ENCODE data around the gene PHF2. TPM values are rescaled to one million over a fixed set of nuclear protein-coding genes. Genes with fewer than 3 reads are reported as not detected.

The PHF2 gene
- total and polyA plus RNA-seq, 9 of the 15 experiments (the other 6 are each of a cell fraction or from before 2014, with no cell fraction given), result 0.37 to 14.4 (median 8.1) TPM

DNA sequence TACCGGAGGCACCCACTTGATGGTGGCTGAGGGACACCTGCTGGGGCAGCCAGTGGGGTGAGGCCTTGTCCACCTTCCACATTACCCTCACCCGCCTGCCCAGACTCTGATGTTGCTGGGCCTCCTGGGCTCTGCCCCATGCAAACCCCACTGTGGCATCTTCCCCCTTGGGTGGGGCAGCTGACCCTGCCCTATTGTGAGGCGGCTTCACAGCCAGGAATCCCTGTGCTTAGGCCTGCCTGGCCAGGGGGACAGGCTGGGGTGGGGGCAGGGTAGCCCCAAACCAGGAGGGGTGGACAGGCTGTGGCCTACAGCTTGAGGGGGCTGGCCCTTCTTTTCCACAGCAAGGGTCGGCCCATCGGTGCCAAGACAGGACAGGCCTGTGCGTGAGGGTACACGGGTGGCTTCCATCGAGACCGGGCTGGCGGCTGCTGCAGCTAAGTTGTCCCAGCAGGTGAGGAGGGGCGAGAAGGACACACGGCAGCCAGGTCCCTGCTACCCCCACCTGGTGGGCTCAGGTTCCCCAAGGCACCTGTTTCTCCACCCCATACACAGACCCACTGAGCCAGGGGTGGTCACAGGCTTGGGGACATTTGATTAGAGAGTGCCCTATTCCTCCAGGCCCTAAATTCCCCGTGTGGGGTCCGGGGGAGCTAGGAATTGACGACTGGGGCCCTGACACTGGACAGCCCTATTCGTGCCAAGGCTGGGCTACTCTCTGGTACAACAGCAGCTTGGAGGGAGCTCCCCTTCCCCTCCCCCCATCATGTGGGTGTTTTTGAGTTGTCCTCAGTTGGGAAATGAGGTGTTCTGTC is 99.2 kb downstream of the PHF2 start (continued):
- TF ChIP-seq, protein P1, sequence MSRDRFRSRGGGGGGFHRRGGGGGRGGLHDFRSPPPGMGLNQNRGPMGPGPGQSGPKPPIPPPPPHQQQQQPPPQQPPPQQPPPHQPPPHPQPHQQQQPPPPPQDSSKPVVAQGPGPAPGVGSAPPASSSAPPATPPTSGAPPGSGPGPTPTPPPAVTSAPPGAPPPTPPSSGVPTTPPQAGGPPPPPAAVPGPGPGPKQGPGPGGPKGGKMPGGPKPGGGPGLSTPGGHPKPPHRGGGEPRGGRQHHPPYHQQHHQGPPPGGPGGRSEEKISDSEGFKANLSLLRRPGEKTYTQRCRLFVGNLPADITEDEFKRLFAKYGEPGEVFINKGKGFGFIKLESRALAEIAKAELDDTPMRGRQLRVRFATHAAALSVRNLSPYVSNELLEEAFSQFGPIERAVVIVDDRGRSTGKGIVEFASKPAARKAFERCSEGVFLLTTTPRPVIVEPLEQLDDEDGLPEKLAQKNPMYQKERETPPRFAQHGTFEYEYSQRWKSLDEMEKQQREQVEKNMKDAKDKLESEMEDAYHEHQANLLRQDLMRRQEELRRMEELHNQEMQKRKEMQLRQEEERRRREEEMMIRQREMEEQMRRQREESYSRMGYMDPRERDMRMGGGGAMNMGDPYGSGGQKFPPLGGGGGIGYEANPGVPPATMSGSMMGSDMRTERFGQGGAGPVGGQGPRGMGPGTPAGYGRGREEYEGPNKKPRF (IDR thresholded peaks at IDR 0.05; ENCODE audit: low read depth, low read length), result no peak

DNA sequence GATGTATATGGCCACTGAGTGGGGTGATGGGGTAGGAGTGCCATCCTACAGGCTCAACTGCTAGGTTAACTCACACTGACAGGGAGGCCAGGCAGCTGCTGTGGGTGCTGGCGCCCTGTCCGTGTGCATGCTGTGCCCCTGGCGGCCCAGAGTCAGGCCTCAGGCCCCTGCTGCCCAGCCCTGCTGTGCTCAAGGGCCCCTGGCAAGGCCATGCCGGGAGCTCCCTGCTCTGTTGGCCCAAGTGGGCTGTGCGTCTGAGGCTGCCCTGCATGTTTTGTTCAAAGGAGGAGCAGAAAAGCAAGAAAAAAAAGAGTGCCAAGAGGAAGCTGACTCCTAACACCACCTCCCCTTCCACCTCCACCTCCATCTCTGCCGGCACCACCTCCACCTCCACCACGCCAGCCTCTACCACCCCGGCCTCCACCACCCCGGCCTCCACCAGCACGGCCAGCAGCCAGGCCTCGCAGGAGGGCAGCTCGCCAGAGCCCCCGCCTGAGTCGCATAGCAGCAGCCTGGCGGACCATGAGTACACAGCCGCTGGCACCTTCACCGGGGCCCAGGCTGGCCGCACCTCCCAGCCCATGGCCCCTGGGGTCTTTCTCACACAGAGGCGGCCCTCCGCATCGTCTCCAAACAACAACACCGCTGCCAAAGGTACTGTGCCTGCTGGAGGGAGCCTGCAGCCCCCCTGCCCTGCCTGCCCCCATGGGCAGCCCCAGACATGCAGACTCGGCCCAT is 100.1 kb downstream of the PHF2 start:
- intact Hi-C loops (cut with micrococcal nuclease), result no loop called here
- TF ChIP-seq BCOR (IDR thresholded peaks at IDR 0.05), result no peak
- TF ChIP-seq, protein P1 (IDR thresholded peaks at IDR 0.05; ENCODE audit: low read depth, low read length), result no peak
- no peak for TF ChIP-seq ZNF175 (CRISPR knock-in tag; IDR thresholded peaks at IDR 0.05; ENCODE audit: low read depth)
- TF ChIP-seq GTF2A2 (tag; IDR thresholded peaks at IDR 0.05), result no peak
- no peak for TF ChIP-seq TAF7 (tag; IDR thresholded peaks at IDR 0.05)
- TF ChIP-seq RAD21 (CRISPR knock-in tag; conservative IDR thresholded peaks at IDR 0.05 in 1 of 2, IDR thresholded peaks at IDR 0.05 in 1 of 2), result no peak
- no peak for TF ChIP-seq PRPF4 (IDR thresholded peaks at IDR 0.05; ENCODE audit: insufficient read depth, low read depth, low read length, poor library complexity, severe bottlenecking)
- no peak for TF ChIP-seq TCF7L2 (IDR thresholded peaks at IDR 0.05; ENCODE audit: low read depth, low read length)
- no peak for TF ChIP-seq JUND (IDR thresholded peaks at IDR 0.05; ENCODE audit: borderline replicate concordance, low read depth, low read length)
- no peak for TF ChIP-seq JUND (tag; IDR thresholded peaks at IDR 0.05; ENCODE audit: borderline replicate concordance, low read depth, low read length)
- TF ChIP-seq NR2C2 (CRISPR knock-in tag; IDR thresholded peaks at IDR 0.05), result no peak
- no peak for TF ChIP-seq NR2C2 (tag; IDR thresholded peaks at IDR 0.05)
- no peak for TF ChIP-seq MIER1 (IDR thresholded peaks at IDR 0.05; ENCODE audit: low read depth)
- TF ChIP-seq ZNF124 (CRISPR knock-in tag; IDR thresholded peaks at IDR 0.05), result no peak

More for the DNA sequence above, 100.1 kb downstream of the PHF2 start:
- Histone ChIP-seq H3K79me2 (ENCODE audit: control insufficient read depth, insufficient read depth, low read length) (no peaks in the 10 kb centered on the region), H3K4me2 (ENCODE audit: insufficient read depth, low read length) (no peak overlapping the region), H3K9me1 (ENCODE audit: control insufficient read depth, insufficient read depth, low read length) (no peaks in the 10 kb centered on the region), H3K4me3 (no peak overlapping the region), H3K27me3 (ENCODE audit: control insufficient read depth in 2 of 2, insufficient read depth in 2 of 2, low read length in 2 of 2) (no peaks in the 10 kb centered on the region), H3K9ac (ENCODE audit: insufficient read depth in 1 of 2, low read depth in 2 of 2, low read length in 2 of 2) (no peak overlapping the region), H3K9me3 (replicated peaks; ENCODE audit: control insufficient read depth, insufficient read depth, low read depth, low read length) (no peaks in the 10 kb centered on the region), H4K20me1 (replicated peaks; ENCODE audit: control insufficient read depth, insufficient read depth, low read length) (no peaks in the 10 kb centered on the region), H3K27ac (ENCODE audit: extremely low read depth, low read depth, low read length) (no peak overlapping the region), H2AFZ (ENCODE audit: low read depth, low read length) (no peak overlapping the region), H3K4me1 (replicated peaks in 1 of 2; ENCODE audit: control insufficient read depth in 2 of 2, insufficient read depth in 2 of 2, low read length in 2 of 2) (peaks cover 0 to 13% of the 10 kb centered on the region in 2 experiments; a peak in 1 of 5 replicates), H3K36me3 (ENCODE audit: control insufficient read depth, insufficient read depth, low read length) (peaks cover 18% of the 10 kb centered on the region; the same call in 1 of the 3 replicates)
- no peak for ATAC-seq
- in situ Hi-C loops (cut with MboI), result loop anchor here (25.0 kb wide), 1 partner anchor 536 kb away; no protein-coding TSS in a partner anchor
- CTCF ChIA-PET (ENCODE audit: low intra/inter-chr PET ratio), result interaction anchor here (0.6 kb wide), 1 partner anchor 21 kb away, joined by 3 read pairs; no protein-coding TSS in a partner anchor
- no peak for FAIRE-seq
- 86% methylated on average over 16 of the region's 23 CpGs for WGBS (ENCODE audit: insufficient coverage, low coverage, missing lambda C conversion rate)
- no peak for DNase-seq (ENCODE audit: extremely low read depth in 1 of 4, low spot score in 3 of 4)
- no TSS peak for BruUV-seq (replicated peaks)
- POLR2A ChIA-PET, result interaction anchor here (0.6 to 1.0 kb wide), 2 partner anchors 9 to 132 kb away, joined by 3 to 4 read pairs; no protein-coding TSS in a partner anchor
